Activated T-cell treated with anti-CD3 and anti-CD28 coated beads for 1 hour (primary cell): ENCODE measurements around the gene ERBB4.

Source experiments
- DNase-seq: peaks from one replicate; pipeline ENCODE4 v3.0.0-alpha.2; 2020; ENCODE audit warnings: low read depth

Gene ERBB4

DNA sequence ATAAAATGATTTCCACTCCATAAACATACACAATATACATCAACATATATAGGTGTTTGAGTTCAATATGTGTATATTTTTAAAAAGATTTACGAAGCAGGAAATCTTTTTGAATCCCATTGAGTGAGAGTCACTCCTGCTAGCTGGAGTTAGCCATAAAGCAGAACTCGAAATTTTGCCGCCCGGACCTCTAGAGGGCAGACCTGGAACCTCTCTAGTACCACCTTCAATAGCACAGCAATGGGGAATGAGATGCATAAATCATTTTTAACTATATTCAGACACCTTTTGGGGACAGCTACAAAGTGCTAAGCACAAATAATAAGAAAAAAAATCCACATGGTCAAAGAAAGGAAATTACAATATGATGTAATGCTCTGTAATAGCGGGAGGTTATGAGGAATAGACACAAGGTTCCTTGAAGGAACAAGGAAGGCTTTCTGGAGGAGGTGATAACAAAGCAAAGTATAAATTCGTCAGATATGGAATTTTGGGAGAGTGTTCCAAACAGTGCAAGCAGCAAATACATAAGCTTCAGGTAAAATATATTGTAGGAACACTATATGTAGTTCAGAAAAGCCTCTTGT lies 533.4 kb downstream of the ERBB4 start:
- no peak for DNase-seq

DNA sequence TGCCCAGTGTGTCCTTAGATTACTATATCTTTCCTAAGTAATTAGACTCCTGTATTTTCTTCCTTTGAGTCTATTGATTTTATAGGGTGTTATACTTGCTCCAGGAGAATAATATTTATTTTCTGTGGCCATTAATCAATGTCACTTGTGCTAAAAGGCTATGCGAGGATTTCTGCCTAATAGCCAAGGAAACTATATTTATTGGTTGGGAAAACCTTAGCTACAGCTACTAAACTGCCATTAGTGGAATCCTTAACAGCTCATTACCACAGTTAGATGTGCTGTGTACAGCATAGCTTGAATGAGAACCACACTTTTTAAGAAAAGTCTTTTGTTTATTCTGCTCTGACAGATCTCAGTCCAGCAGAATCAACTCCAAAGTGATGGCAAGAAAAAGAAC lies 537.3 kb downstream of the ERBB4 start:
- no peak for DNase-seq

DNA sequence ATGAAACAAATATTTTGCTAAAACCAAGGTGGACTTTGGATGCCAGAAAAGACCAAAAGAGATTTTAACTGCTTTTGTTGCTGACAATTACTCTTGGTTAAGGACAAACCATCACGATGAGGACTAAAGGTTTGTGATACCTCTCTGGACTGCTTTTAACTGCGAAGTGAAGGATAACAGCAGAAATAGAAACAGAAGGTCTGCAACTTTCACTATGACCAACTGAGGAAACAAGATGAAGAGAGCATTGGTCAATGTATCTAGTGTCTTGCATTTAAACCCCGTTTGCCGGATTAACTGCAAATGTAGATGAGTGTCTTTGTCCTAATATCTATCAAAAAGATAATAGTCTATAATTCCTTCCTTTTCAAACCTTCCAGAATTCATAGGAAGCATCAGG lies 541.7 kb downstream of the ERBB4 start:
- DNase-seq = no peak

DNA sequence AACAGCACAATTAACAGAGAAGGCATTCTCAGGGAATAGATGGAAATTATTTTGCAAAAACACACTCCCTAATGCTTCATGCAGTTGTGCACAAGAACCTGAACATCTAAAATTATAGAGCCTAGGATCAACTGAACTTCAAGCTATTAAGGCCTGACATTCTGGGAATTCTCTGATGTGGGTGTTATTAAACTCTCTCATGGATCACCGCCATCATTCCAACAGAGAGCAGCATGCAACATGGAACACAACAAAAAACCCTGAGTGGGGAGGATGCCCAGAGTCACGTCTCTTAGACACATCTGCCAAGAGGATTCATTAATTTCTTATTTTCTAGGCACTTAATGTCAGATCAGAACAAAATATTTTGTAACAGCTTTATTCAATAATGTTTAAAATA lies 543.8 kb downstream of the ERBB4 start:
- no peak for DNase-seq

DNA sequence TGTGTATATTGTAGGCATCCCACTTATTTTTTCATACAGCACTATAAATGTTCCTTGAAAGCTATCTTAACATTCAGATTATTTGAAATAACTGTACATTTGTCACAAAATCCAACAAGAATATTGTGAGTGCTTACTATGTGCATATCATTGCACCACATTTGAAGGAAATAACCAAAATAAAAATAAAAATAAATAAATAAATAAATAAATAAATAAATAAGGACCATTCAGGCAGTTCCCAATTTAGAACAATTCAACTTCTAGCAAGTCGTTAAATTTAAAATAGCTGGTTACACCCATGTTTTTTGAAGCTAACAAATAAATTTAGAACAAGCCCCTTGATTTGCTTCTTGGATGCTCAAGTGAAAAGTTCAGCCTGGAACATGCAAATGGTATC lies 548.3 kb downstream of the ERBB4 start:
- no peak for DNase-seq

DNA sequence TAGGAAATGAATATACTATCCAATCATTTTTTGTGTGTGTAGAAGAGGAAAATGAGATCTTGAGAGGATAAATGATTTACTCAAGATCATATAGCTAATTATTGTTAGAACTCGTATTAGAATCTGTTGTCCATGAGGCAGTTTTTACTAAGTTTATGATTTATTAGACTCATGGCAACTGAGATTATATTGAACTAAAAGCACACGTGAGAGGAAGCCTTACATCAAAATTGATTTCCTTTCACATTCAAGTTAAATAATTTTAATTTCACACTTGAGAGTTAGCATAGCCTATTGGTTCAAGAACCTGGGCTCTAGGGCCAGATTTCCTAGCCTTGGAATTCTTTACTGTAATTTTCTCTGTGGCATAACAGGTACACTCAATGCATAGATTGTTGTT lies 552.3 kb downstream of the ERBB4 start:
- DNase-seq = no peak

DNA sequence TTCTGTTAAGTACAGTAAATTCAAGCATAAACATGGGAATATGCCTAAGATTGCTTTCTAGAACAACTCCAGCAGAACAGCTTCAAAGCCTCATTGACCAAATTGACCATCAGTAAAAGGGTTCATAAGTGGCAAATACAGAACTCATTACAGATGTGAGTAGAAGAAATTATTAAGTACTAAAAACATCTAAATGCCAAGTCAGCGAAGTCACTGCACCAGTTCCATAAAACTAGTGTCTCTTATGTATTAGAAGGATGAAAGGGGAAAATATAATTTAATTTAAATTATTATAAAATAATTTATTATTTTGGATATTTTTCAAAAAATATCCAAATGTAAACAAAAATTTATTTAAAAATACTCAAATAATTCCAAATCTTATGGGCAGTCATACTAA lies 553.2 kb downstream of the ERBB4 start:
- DNase-seq = no peak

DNA sequence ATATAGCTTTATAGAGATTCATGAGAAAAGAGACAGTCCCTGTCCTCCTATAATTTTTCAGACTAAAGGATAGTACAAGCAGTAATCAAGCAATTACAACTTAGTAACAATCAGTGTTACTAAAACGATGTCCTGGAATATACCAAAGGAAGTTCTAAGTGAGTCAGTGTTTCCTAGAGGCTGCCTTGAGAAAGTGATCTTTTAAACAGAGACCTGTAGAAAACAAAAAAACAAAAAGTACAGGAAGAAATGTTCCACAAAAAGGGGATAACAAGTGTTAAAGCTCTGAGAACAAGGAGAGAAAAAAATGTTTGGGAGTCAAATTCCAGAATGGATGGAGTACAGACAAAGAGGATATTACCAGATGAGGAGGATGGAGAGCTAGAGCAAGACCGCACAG lies 556.4 kb downstream of the ERBB4 start:
- no peak for DNase-seq

DNA sequence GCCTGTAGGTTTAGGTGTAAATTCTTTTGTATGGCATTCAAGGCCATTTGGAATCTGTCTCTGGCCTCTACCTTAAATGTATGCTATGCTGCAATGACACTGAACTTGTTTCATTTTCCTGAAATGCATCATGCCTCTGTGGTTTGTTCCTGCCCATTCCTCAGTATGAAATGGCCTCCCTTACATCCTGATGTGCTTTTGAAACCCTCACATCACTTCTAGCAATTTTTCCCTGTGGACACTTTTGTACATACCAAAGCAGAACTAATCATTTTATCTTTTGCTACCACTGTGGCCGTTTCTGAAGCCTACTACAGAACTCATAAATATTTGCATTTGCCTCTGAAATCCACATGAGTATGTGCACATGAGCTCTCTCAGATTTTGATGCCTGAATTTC lies 557.2 kb downstream of the ERBB4 start:
- DNase-seq = no peak

DNA sequence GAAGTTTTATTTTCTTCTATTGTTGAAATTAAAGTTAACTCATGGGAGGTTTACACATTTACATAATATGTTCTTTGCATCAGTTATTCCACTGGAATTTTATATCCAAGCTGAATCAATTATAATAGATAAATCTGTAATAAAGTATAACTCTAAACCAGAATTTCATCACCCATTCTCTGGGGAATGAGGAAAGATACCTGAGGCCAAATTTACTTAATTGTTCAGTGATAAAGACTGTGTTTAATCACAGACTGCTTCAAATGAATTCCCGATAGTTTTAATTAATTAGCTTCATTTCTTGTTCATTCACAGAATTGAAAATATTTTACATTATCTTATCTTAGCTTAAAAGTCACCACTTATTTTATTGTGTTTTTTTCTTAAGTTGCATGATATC lies 562.5 kb downstream of the ERBB4 start:
- no peak for DNase-seq

DNA sequence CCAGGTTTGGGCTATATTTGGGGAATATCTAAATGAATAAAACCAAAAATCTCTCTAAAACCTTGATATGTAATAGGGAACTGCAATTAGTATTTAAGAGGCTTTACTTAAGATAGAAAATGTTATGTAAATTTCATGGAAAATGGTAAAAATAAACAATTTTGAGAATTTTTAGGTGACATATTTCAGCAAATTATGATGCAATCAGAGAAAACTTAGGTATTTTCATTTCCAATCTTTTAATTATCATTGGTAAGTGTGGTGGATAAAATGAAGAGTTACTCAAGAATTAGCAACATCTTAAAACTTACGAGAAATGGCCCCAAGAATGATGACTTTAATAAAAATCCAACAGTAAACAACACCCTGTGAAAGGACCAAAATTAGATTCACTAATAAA lies 571.4 kb downstream of the ERBB4 start:
- no peak for DNase-seq

DNA sequence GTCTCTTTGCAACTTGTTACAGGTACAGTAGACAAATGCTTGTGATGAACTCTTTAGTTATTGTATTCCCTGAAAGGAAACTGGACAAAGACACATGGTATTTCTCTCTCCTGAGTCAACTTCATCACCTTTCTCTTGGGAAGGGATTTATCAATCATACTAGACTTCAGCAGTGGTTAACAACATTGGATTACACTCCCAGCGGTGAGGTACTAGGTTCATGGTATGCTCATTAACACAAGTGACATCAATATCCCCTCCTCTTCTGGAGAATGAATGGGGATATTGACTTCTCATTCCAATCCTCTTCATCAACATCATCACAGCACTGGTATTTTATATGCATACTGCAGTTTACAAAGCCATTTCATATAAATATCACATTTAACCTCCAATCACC lies 574.6 kb downstream of the ERBB4 start:
- DNase-seq = no peak

DNA sequence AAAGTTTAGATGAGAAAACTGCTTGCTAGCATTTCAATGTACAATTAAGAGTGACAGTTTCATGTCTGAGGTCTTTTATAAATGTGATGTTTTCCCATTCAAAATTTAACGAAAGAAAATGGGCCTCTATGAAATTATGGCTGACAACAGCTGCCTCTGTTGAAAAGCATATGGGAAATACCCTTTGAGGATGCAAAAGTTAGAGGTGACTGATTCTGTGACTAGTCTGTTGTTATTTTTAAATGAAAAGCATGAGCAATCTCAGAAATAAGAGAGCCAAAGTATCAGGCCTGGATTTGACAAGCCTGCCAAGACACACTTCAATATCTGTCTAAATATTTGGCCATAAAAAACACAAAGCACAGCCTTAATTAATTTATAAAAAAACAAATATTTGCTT lies 580.8 kb downstream of the ERBB4 start:
- DNase-seq = no peak

DNA sequence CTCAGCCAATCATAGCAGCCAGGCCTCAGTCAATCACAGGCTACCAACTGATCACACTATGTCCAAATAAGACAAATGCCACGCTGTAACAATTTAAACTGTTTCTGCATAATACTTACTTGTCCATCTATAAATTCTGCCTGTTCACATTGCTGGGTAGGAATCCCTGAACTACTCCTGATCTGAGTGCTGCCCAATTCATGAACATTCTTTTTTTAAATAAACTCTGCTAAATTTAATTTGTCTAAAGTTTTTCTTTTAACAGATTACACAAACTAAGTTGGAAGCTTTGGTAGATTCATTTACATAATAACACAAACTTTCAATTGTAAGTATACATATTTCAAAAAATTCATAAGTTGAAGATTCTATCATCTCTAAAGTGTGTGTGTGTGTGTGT lies 583.0 kb downstream of the ERBB4 start:
- DNase-seq = no peak

DNA sequence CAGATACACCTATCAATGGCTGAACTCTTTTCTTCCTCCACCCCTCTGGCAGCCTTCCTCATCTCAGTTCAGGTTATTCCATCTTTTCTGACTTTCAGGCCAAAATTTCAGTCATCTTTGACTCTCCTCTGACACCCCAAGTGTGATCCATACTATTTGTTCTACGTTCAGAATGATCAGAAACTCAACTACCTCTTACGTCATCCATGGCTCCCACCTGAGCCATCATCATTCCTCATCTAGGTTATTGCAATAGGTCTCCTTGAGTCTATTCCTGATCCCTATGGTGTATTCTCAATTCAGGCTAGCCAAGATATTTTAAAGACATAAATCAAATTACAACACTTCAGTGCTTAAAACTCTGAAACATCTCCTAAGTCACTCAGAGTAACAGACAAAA lies 589.7 kb downstream of the ERBB4 start:
- no peak for DNase-seq

DNA sequence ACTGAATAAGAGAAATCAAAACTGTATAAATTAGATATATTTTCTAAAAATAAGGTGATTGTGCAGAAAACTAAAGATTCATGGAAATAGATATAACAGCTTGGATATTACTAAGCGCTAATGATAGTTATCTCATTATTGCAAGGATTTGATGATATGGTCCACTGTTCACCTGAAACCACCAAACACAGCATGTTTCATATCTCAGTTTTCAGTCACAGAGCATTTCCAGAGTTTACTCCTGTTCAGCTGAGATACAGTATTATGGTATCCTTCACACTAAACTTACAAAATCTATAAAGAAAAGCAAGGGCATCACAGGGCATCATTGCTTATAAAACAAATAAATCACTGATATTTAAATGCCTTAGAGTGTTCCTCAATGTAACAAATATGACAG lies 591.6 kb downstream of the ERBB4 start:
- DNase-seq = no peak

DNA sequence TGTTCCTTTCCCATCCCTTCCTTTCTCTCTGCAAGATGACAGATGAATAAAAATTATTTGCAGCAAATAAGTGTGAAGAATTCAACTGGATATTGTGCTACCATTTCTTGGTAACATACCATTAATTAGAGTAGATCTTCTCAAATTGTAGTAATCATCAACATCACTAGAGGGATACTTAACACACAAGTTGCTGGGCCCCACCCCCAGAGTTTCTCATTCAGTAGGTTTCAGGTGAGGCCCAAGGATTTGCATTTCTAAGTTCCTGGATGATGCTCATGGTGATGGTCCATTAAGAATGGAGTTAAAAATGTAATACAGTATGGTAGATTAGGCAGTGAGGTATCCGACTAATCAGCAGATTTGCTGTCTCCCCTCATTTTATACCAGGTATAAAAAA lies 594.0 kb downstream of the ERBB4 start:
- no peak for DNase-seq

DNA sequence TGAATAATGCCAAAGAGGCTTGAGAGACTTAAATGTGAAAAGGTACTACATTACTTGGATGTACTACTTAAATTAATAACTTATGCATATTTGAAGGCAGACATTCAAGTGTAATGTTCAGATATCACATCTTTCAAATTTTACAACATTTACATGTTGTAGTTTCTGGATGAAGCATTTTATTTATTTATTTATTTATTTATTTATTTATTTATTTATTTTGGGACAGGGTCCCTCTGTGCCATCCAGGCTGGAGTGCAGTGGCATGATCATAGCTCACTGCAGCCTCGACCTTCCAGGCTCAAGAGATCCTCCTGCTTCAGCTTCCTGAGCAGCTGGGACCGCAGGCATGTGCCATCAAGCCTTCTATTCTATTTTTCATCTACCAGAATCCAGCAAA lies 596.4 kb downstream of the ERBB4 start:
- DNase-seq = no peak

DNA sequence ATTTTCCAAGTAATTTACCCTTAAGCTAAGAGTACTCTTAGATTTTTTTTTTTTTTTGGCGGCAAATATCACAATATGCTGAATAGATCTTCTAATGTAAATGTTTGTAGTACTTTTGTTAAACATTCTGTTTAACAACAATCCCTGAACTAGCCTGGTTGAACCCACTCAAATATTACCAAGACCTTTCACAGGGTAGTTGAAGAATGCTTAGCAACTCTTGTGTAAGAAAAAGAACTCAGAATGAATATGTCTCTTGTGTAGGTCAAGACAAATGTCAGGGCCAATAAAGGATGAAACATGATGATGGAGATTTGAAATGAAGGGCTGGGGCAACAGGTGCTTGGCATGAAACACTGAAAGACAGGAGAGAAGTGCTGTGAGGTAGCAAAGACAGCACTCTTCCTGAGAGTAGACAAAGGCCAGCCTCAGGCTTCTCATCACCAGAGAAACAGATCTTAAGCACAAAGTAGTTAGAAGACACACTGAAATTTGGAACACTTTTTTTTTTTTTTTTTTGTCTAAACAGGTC lies 597.3 kb downstream of the ERBB4 start:
- DNase-seq = no peak

DNA sequence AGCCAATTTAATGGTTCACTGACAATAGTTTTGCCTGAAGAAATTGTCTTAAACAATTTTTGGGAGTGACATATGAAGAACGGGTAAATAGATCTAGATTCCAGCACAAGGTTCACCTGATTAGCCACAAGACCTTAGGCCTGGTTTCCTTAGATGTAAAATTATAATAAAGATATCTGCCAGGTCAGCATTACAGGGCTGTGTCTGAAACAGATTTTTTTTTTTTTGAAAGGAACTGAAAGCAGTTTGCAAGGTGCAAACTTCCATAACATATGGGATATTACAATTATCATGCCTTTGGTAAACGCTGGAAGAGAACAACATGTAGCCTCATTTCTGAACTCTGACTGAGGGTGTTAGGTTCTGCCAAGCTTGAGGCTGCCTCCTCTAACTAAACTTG lies 599.4 kb downstream of the ERBB4 start:
- DNase-seq = no peak

DNA sequence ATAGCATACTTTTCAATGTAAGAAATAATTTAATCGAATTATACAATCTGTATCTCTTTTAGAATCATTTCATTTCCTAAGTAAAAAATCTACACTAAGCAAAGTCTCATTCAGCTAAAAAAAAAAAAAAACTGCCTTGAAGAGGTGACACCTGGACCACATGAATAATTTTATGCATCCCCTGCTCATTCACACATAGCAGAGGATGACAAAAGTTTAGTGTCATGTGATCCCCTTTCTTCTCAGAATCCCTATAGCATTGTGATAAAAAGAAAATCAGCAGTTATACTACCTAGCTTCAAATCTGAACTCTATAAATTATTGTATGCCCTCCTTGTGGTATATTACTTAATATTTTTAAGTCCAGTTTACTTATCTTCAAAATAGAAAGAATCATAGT lies 603.8 kb downstream of the ERBB4 start:
- DNase-seq = no peak

DNA sequence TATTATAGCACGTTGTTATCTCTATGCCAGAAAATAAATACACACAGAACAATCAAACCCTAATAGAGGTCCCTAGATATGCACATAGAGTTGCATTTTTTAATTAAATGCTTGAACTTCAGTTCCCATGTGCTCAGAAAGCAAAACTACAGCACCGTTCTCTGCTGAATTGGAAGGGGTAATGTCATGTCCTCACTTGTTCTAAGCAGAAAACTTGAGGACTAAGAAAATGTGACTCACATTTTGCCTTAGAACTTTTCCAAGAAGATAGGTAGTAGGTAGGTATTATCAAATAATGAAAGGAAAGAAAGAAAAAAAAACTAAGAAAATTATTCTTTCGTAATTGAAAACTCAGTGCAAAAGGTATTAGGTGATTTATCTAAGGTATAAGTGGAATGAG lies 607.3 kb downstream of the ERBB4 start:
- no peak for DNase-seq

DNA sequence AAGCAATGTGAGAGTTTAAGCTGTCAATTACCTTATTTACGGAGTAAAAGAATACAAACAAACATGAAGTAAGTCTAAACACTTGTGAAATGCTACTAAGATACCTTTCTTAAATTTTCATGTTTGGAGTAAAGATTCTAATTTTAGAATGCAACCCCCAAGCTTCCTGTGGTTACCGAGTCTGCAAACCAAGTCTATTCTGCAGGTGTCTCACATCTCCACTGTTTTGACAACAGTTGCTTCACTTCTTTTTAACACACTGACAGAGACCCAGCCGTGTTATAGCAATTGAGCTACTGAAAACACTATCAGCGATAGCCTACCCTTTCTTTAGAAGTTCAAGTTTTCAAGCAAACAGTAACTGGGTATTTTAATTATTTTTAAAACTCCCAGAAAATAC lies 608.3 kb downstream of the ERBB4 start:
- no peak for DNase-seq

DNA sequence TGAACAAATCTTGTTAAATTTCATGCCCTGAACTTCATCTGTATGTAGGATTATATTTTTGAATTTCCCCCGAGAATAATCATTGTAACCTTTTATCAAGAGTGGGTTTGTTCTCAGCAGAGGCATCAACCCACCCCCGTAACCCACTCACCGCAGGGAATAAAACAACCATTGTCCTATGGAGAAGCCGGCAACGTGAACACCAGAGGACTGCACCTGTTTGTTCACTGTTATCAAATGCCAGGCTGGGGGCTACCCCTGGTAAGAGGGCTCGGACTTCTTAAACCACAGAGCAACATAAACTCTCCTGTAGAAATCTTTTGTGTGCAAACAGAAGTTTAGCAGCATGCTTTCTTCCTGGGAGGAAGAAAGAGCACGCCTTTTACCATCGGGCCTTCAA lies 610.4 kb downstream of the ERBB4 start:
- DNase-seq = no peak

DNA sequence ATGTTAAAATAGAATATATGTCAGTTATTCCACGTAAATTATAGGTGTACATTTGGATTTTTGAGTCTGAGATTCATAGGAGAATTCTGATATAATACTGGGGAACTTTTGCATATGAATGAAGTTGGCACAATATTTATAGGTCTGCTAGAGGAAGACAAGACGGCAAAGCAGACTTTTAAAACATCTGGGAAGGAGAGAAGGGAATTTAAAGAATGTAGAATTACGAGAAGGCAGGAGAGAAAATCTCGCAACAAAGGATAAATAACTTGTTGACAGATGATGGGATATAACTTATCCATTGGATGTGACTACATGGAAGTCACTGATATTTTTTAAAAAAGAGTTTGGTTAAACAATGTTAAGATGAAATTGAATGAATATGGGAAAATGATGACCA lies 615.6 kb downstream of the ERBB4 start:
- no peak for DNase-seq
